ENCODE measurements around the gene ZFPL1.

ZFPL1 gene

DNA sequence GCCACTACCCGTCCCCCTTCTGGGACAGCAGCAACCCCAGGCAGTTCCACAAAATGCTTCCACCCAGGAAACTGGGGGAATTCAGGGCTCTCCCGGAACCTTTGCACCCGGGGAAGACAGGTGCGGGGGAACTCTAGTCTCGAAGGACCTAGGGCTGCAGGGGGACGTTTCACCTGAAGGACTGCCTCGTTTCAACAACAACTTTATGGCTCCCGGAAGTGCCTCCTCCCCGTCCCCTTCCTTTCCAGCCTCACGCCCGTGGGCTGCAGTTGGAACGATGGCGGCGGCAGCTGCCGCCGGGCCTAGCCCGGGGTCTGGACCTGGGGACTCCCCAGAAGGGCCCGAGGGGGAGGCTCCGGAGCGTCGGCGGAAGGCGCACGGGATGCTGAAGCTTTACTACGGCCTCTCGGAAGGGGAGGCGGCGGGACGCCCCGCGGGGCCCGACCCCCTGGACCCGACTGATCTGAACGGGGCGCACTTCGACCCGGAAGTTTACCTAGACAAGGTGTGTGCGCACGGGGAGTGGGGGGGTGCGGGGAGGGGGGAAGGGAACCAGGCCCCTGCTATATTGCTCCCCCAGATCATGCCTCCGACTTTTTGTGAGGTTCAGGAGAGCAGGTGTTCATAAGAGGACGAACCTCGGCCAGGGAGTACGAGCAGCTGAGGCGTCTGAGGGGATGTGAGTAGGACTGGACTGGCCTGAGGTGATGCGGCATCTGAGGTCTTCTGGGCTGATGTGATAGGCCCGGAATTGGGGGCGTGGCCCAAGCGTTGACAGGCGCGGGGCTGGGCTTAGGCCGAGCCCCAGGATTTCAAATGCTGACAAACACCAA is 12.2 kb downstream of the ZFPL1 start, which contains the start of gene VPS51:
VPS51 (plus strand) TSS at position 241 of the 833 bp plus-strand sequence; CDS start at position 278, 37 bp downstream.
- peak; percentile 81 to 83 for DNase-seq

DNA sequence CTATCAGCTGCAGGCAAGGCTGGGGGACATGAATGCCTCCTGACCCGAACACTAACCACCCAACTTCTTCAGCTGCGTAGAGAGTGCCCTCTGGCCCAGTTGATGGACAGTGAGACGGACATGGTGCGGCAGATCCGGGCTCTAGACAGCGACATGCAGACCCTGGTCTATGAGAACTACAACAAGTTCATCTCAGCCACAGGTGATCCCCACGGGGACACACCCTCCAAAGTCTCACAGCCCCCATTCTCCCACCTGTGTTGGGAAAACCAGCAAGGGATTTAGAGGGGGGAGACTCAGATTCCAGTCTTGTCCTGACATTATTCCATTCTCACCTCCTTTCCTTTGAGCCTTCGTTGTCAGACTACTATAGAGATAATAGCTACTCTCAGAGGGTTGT is 12.9 kb downstream of the ZFPL1 start:
- DNase-seq: no peak

DNA sequence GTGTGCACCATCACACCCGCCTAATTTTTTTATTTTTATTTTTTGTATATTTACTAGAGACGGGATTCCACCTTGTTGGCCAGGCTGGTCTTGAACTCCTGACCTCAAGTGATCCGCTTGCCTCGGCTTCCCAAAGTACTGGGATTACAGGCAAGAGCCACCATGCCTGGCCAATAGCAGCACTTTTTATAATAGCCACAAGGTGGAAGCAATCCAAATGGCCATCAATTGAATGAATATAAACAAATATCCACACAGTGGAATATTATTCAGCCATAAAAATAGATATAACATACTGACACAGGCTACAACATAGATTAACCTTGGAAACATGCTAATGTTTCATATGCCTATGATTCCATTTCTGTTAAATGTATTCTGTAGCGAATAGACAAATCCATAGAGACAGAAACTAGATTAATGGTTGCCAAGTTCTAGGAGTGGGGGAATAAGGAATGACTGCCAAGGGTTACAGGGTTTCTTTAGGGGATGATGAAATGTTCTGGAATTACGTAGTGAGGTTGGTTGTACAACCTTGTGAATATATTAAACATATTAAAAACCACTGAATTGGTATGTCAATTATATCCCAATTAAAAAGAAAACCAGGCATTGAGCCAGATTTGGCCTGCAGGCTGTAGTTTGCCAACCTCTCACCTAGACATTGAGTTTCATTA is 16.8 kb downstream of the ZFPL1 start:
- no peak for DNase-seq

DNA sequence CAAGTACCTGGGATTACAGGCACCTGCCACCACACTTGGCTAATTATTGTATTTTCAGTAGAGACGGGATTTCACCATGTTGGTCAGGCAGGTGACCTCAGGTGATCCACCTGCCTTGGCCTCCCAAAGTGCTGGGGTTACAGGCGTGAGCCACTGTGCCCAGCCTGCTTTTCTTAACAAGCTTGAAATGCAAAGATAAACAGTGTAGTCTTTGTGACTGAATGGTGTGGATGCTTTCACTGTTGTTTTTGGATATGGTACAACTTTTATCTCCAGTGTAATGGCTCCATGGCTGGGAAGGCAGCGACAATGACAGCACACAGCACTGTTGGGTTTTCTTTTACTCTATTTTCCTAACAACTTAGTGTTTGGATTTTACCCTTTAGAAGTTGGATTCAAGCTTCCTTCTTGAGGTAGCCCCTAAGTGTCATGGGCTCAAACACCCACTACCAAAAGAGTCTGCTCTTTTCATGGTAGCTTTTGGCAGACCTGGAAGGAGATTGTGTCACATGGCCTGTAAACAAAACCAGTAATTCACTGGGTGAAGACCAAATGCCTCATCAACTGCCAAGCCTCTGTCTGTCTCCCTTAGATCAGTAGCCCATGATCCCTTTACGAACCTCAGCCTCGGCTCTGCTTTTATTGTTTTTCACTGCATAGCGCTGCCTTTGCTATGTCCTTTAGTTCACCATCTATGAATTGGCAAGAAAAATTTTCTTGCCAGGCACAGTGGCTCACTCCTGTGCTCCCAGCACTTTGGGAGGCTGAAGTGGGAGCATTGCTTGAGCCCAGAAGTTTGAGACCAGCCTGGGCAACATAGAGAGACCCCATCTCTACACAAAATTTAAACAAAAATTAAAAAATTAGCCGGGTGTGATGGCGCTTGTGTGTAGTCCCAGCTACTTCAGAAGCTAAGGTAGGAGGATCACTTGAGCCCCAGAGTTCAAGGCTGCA is 18.4 kb downstream of the ZFPL1 start:
- DNase-seq: peak; percentile 46 to 60

DNA sequence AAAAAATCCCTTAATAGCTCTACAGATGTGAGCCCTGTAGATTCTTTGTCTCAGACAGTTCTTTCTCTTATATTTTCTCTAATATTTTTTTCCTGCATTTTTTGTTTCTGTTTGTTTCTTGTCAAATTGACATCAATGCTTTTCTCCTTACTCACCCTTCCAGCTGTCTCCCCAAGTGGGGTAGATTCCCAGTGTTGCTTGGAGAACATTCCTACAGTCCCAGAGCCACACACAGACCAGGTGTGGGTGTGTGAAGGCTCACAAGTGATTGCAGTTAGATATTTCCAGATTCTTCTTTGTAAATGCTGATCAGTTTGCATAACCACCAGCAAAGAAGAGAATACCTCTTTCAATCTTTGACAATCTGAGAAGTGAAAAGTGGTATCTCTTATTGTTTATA is 19.5 kb downstream of the ZFPL1 start:
- no peak for DNase-seq

DNA sequence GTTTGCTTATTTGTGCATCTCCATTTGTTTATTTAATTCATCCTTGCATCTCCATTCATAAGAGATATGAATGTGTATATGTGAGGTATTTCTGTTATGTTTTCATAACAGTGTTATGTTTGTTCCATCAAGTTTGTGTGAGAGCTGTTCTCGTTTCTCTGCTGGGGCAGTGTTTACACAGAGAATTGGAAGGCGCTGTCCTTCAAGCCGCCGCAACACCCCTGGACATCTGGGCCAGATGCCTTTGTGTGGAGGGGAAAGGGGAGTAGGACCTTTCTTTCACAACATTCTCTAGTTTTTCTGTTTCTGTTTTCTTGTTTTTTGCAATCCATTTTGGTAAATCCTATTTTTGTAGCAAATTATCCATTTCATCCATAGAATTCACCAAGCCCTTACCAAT is 20.6 kb downstream of the ZFPL1 start:
- DNase-seq: no peak

DNA sequence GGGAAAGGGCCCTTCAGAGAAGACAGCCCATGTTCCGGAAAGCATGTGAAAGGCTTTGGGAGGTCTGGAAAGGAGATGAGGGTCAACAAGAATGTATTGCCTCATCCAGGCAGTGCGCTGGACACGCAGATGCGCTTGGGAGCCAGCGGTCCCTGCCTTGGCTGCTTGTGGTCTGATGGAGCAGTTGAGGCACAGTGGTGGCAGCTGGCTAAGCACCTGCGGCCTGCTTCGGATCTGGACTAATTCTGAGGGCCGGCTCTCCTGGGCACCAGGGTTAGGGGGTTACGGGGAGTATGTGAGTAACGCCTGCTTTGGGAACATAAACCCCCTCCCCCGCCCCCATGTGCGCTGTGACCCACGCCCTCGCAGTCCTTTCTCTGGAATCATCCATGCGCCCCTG is 23.1 kb downstream of the ZFPL1 start:
- DNase-seq: no peak

DNA sequence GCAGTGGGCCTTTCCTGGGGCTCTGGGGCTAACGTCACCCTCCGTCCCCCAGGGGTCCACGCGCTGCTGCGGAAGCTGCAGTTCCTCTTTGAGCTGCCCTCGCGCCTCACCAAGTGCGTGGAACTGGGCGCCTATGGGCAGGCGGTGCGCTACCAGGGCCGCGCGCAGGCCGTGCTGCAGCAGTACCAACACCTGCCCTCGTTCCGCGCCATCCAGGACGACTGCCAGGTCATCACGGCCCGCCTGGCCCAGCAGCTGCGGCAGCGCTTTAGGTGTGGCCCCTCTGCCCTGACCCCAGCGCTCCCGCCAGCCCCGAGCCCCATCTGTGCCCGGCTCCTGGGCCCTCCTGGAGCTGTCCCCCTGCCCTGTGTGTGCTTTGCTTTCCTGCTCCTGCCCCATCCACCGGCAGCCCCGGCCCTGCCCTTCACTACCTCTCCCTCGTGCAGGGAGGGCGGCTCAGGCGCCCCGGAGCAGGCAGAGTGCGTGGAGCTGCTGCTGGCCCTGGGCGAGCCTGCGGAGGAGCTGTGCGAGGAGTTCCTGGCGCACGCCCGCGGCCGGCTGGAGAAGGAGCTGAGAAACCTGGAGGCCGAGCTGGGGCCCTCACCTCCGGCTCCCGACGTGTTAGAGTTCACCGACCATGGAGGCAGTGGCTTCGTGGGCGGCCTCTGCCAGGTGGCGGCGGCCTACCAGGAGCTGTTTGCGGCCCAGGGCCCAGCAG is 23.9 kb downstream of the ZFPL1 start:
- no peak for DNase-seq

DNA sequence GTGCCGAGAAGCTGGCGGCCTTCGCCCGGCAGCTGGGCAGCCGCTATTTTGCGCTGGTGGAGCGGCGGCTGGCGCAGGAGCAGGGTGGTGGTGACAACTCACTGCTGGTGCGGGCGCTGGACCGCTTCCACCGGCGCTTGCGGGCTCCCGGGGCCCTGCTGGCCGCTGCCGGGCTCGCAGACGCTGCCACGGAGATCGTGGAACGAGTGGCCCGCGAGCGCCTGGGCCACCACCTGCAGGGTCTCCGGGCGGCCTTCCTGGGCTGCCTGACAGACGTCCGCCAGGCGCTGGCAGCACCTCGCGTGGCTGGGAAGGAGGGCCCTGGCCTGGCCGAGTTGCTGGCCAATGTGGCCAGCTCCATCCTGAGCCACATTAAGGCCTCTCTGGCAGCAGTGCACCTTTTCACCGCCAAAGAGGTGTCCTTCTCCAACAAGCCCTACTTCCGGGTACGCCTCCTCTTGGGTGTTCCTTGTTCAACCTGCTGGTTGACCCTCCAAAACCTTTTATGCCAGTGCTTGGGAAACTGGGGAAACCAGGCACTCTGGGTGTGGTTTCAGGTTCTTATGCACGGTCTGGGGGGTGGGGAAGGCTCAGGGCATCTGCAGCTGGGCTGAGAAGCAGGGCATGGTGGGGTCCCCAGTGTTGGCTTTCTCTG is 24.6 kb downstream of the ZFPL1 start:
- no peak for DNase-seq

DNA sequence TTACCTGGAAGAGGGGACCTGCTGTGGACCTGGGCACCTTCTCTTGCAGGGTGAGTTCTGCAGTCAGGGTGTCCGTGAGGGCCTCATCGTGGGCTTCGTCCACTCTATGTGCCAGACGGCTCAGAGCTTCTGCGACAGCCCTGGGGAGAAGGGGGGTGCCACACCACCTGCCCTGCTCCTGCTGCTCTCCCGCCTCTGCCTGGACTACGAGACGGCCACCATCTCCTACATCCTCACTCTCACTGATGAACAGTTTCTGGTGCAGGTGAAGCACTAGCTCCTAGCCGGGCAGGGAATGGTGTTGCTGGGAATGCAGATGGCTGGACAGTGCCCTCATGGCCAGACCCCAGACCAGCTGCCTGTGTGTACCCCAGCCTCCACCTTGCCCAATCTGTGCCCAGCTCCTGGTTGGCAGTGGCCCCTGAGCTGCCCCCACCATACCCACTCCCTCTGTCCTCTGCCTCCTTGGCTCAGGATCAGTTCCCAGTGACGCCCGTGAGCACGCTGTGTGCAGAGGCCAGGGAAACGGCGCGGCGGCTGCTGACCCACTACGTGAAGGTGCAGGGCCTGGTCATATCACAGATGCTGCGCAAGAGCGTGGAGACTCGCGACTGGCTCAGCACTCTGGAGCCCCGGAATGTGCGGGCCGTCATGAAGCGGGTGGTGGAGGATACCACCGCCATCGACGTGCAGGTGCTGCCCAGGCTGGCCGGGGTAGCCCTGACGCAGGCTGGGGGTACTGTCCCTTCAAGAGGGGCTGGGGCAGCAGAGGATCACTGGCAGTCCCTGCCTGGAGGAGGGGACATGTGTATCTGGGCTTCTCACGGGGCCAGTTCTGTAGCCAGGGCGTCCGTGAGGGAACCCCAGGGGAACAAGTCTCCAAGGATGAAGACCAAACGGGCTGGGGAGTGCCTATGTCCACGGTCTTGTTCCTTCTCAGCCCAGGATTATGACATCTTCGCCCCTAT is 25.5 kb downstream of the ZFPL1 start:
- no peak for DNase-seq

DNA sequence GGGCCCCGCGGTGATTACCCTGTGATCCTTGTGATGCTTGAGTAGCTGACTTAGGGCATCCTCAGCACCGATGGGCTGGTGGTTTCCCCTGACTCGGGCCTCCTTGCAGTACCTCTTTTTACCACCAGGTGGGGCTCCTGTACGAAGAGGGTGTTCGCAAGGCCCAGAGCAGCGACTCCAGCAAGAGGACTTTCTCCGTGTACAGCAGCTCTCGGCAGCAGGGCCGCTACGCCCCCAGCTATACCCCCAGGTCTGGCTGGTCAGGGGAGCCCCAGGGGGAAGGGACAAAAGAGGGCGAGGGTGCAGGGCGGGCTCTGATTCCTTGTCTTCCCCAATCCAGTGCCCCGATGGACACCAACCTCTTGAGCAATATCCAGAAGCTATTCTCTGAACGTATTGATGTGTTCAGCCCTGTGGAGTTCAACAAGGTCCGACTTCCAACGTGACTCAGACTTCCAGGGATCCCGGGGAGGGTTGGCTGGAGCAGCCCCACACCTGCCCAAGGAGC is 26.4 kb downstream of the ZFPL1 start:
- peak; percentile 80 to 86 for DNase-seq

DNA sequence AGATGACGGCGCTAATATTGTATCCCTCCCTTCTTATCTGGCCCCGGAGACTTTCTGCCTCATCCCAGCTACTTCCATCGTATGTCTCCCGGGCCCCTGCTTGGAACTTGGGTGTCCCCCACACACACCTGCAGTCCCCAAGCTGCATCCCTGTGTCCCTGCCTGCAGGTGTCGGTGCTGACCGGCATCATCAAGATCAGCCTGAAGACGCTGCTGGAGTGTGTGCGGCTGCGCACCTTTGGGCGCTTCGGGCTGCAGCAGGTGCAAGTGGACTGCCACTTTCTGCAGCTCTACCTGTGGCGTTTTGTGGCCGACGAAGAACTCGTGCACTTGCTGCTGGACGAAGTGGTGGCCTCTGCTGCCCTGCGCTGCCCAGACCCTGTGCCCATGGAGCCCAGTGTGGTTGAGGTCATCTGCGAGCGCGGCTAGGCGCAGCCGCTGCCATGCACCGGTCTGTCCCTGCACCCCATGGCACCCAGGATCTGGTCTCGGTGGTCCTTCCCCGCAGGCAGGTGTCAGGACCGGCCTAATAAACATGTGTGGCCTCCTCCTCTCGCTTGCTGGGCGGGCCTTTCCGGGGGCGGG is 27.2 kb downstream of the ZFPL1 start:
- DNase-seq: no peak

DNA sequence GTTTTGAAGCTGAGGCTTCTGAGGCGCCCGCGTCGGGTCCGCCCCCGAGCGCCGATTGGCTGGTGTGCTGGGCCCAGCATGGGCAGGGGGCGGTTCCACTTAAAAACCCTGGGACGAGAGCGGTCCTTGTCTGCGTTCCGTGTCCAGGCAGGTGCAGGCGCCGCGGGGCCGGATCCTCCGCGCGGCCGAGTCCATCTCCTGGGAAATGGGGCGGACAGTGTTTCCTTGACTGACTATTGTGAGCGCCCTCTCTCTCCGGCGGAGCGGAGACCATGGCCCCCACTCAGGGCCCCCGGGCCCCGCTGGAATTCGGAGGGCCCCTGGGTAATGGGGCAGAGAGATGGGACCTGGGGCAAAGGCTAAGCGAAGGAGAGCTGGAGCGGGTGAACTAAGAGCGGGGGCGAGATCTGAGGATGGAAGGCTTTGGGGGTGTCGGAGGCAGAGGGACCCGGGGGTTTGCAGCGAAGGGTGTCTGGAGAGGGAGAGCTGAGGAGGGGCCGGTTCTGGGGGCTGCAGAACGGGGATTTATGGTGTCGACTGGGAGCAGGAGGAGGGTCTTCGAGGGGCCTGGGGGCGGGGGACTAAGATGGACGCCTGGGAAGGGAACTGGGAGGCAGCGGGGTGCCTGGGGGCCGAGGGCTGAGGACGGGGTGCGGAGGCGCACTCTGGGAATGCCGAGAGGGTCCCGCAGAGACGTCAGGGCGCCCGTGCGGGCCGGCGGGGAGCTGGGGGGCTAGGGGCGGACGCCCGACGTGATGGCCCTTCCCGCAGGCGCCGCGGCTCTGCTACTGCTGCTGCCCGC is 27.9 kb downstream of the ZFPL1 start, which contains the start of gene TM7SF2:
TM7SF2 (plus strand) TSS at position 129 of the 802 bp plus-strand sequence; CDS start at position 273, 144 bp downstream.
- peak; percentile 96 to 97 for DNase-seq

DNA sequence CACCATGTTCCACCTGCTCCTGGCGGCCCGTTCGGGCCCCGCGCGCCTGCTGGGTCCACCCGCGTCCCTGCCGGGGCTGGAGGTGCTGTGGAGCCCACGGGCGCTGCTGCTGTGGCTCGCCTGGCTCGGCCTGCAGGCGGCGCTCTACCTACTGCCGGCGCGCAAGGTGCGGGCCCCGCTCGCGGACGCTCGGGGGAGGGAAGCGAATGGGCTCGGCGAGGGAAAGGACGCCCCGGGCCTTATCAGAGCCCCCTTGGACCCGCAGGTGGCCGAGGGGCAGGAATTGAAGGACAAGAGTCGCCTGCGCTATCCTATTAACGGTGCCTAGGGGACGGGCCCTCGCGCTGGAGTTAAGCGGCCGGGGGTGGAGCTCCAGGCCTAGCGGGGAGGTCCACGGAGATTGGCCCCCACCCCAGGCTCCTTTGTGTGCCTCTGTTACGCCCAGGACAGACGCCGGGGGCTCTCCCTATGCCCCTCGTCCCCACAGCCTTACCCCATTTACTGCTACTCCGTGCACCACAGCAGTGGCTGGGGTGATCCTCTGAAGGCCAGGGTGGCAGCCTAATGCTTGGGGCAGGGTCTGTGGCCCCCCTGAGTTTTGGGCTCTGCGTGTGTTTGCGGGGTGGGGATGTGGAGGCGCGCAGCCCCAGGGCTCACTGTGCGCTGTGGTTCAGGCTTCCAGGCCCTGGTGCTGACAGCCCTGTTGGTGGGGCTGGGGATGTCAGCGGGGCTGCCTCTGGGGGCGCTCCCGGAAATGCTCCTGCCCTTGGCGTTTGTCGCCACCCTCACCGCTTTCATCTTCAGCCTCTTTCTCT is 28.7 kb downstream of the ZFPL1 start:
- DNase-seq: peak in 1 of 2 donors; percentile 56

DNA sequence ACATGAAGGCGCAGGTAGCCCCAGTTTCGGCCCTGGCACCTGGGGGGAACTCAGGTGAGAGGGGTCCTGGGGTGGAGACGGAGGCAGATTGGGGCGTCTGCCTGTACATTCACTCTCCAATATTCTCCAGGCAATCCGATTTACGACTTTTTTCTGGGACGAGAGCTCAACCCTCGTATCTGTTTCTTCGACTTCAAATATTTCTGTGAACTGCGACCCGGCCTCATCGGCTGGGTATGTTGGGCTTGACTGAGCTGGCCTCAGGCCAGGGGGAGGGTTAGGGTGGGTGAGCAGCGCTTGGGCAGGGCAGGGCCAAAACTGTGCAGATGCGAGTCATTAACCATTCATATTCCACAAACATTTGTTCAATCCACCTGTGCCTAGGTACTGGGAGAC is 29.3 kb downstream of the ZFPL1 start:
- DNase-seq: no peak

DNA sequence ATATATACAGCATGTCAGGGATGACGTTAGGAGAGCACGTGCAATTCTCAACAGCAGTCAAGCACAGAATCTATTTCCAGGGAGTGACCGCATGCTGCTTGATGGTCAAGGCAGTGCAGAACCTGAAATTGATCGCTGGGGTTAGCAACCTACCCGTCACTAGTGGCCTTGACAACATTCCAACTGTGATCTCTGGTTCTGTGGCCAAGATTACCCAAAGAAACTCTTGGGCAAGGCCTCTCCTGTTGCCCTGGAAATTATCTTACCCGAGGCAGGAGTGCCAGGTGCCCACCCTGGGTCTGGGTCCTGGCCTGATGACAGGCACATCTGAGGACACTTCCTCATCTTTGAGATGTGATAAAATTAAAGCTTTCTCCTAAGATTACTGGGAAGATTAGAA is 29.8 kb downstream of the ZFPL1 start:
- DNase-seq: no peak

DNA sequence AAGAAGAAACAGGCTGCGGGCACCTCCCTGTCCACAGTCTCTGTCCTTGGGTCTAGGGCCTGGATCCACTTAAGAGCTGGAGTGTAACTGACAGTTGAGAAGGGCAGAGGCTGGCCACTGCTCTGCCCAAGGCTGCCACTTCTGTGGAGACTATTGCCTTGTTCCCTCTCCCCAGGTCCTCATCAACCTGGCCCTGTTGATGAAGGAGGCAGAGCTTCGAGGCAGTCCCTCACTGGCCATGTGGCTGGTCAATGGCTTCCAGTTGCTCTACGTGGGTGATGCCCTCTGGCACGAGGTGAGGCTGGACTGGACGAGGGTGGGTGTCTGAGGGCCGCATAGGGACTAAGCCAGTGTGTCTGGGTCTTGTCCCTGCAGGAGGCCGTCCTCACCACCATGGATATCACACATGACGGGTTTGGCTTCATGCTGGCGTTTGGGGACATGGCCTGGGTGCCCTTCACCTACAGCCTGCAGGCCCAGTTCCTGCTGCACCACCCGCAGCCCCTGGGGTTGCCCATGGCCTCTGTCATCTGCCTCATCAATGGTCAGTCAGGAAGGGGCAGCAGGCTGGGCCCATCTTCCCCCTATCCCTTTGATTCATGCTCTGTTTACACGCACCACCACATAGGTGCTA is 30.6 kb downstream of the ZFPL1 start:
- DNase-seq: no peak
